Nasal cavity respiratory epithelium epithelial cell of viscerocranial mucosa (primary cell): Measurements from ENCODE around the gene PSMA1. TPM values are rescaled to one million over a fixed set of nuclear protein-coding genes. Genes with fewer than 3 reads are reported as not detected.

ENCODE experiments used
- total RNA-seq: library from RNA; depleted of rRNA; stranded (reverse); fragments of >200 nt; gene quantifications from 2 replicates; pipeline ENCODE4 v1.2.3, GENCODE V29; 2014

Gene PSMA1
- 108 and 137 TPM in 2 replicates for total RNA-seq

DNA sequence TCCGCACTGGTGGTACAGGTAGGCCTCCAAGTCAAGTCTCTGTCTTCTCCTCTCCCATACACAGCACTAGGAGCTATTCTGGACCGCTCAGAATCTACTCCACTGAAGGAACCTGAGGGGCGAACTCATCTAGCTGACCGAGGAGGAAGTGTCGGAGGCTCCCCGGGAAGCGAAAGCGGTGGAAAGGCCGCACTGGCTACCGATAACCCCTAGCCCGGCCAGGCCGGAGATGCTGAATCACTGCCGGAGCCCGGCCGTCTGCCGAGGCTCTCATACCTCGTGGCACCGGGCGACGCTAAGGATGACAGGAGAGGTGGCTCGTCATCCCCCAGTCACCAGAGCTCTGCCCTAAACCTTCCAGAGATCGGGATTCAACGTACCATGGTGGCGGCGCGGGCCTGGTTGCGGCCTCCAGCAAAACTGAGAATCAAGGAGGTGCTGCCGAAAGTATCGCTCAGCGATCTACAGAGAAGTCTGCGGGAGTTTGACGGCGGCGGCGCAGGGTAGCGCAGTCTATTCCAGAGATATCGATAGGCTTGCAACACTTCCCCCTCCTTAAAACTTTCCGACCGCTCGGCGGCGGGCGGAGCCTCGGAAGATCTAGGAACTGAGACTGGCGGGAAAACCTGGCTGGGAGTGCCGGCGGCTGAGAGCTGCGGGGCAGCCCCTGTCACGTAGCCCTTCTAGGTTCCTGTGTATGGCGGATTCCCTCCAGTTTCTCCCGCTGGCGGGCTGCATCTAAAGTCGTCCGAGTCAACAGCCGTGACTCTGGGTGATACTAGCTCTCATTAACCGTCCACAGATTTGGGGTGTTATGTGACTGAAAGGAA is at the start of gene PSMA1:
TSS of gene PSMA1 (minus strand) at position 470 of the 830 bp plus-strand sequence. CDS start at position 383, 87 bp downstream.

DNA sequence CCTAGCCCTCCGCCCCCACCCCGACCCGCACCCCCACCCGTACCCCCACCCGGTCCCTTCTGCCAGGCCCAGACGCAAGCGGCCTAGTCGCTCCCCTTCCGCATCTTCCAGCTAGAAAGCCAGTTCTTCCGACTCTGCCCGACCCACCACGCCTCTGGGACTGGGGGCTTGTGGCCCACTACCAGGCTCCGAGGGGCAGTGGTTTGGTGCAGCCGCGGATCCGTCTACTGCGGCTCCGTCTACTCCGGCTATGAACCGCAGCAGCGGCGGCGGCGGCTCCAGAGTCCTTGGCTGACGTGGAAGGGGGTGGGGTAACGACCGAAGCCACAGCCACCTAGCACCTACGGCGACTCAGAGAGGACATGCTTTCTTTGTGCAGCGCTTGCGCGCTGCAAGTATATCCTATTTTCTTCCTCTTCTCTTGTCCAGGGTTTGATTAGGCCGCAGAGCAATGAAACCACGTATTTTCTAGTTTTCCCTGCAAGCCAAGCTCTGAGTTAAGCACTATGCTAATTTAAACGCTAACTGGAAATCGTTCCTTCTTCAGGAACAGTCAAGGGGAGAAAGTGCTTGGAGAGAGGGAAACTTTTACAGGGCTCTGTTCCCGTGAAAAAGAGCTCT is 20.5 kb downstream of the PSMA1 start, which contains the start of gene COPB1:
TSS of gene COPB1 (minus strand) at position 252 of the 621 bp plus-strand sequence. CDS start 883 bp downstream, outside the sequence.

Other genes starting within 250 kb of the PSMA1 start
- 136 and 236 TPM in 2 replicates for gene RRAS2, start 161.2 kb downstream of the PSMA1 start, total RNA-seq
- 231 and 264 TPM in 2 replicates for gene COPB1, start 20.6 kb downstream of the PSMA1 start, total RNA-seq
- gene PDE3B, start 123.4 kb upstream of the PSMA1 start, total RNA-seq: under 0.01 and 0.14 TPM in 2 replicates